Liver (tissue), 9 donors: ENCODE results near the gene TM4SF18. TPM values are rescaled to one million over a fixed set of nuclear protein-coding genes. Genes with fewer than 3 reads are reported as not detected.

Source experiments
- DNase-seq: peaks from one replicate; pipeline ENCODE4 v3.0.0-alpha.2; 2017; ENCODE audit warnings: low spot score
- H3K27ac ChIP-seq, 2 donors: one replicate each; pipeline ENCODE4 v1.7.0; 2013; ENCODE audit warnings: inconsistent platforms in 2 of 2, low read length in 2 of 2, control low read depth in 1 of 2, low read depth in 1 of 2, mild to moderate bottlenecking in 1 of 2
- H3K27me3 ChIP-seq, 4 donors: one replicate each; pipeline versions ENCODE4 v1.6.1 to v1.7.0; 2013; ENCODE audit warnings: low read length in 3 of 4, inconsistent platforms in 1 of 4, mild to moderate bottlenecking in 1 of 4, moderate library complexity in 1 of 4; ENCODE audit not compliant: control insufficient read depth in 4 of 4, insufficient read depth in 4 of 4
- H3K36me3 ChIP-seq, 4 donors: one replicate each; pipeline versions ENCODE4 v1.6.1 to v1.7.0; 2013; ENCODE audit warnings: low read length in 3 of 4, mild to moderate bottlenecking in 3 of 4, low read depth in 1 of 4, moderate library complexity in 1 of 4; ENCODE audit not compliant: control insufficient read depth in 4 of 4, insufficient read depth in 3 of 4
- H3K4me1 ChIP-seq, 4 donors: one replicate each; pipeline versions ENCODE4 v1.6.1 to v1.7.0; 2013; ENCODE audit warnings: low read length in 3 of 4, mild to moderate bottlenecking in 3 of 4, moderate library complexity in 1 of 4; ENCODE audit not compliant: control insufficient read depth in 4 of 4, insufficient read depth in 4 of 4
- H3K4me3 ChIP-seq, 3 donors: one replicate each; pipeline versions ENCODE4 v1.6.1 to v1.7.0; 2013; ENCODE audit warnings: low read length in 3 of 3, control low read depth in 1 of 3, low read depth in 1 of 3, mild to moderate bottlenecking in 1 of 3
- H3K9ac ChIP-seq, 2 donors: one replicate each; pipeline ENCODE4 v1.7.0; 2013; ENCODE audit warnings: low read length in 2 of 2, mild to moderate bottlenecking in 2 of 2, moderate library complexity in 2 of 2, control low read depth in 1 of 2, low read depth in 1 of 2
- H3K9me3 ChIP-seq, 4 donors: one replicate each; pipeline versions ENCODE4 v1.6.1 to v1.7.0; 2013; ENCODE audit warnings: low read length in 3 of 4; ENCODE audit not compliant: control insufficient read depth in 4 of 4
- EGR1 ChIP-seq, 2 donors: IDR thresholded peaks; 2 replicates each; pipeline ENCODE4 v1.6.1; 2016 to 2018; ENCODE audit warnings: antibody characterized with exemption in 2 of 2, low read depth in 2 of 2
- FOXA1 ChIP-seq: IDR thresholded peaks from 2 replicates; pipeline ENCODE4 v1.6.1; 2016; ENCODE audit warnings: antibody characterized with exemption
- FOXA2 ChIP-seq: IDR thresholded peaks from 2 replicates; pipeline ENCODE4 v1.6.1; 2016; ENCODE audit warnings: antibody characterized with exemption
- GABPA ChIP-seq, 2 donors: IDR thresholded peaks in 1 of 2; conservative IDR thresholded peaks in 1 of 2; 2 replicates each; pipeline ENCODE4 v1.6.1; 2016; ENCODE audit warnings: antibody characterized with exemption in 2 of 2, mild to moderate bottlenecking in 1 of 2, moderate library complexity in 1 of 2
- HNF4A ChIP-seq, 2 donors: conservative IDR thresholded peaks; 2 replicates each; pipeline ENCODE4 v1.6.1; 2016; ENCODE audit warnings: antibody characterized with exemption in 2 of 2, mild to moderate bottlenecking in 2 of 2
- HNF4G ChIP-seq: IDR thresholded peaks from 2 replicates; pipeline ENCODE4 v1.6.1; 2016; ENCODE audit warnings: antibody characterized with exemption
- JUND ChIP-seq, 2 donors: IDR thresholded peaks; 2 replicates each; pipeline ENCODE4 v1.6.1; 2016; ENCODE audit warnings: antibody characterized with exemption in 2 of 2
- NR2F2 ChIP-seq: IDR thresholded peaks from 2 replicates; pipeline ENCODE4 v1.6.1; 2016; ENCODE audit warnings: antibody characterized with exemption
- RAD21 ChIP-seq, 2 donors: IDR thresholded peaks; 2 replicates each; pipeline ENCODE4 v1.6.1; 2016; ENCODE audit warnings: antibody characterized with exemption in 2 of 2, mild to moderate bottlenecking in 2 of 2
- RXRA ChIP-seq, 2 donors: IDR thresholded peaks; 2 replicates each; pipeline ENCODE4 v1.6.1; 2017 to 2018; ENCODE audit warnings: antibody characterized with exemption in 2 of 2, mild to moderate bottlenecking in 1 of 2
- SP1 ChIP-seq: IDR thresholded peaks from 2 replicates; pipeline ENCODE4 v1.6.1; 2018; ENCODE audit warnings: antibody characterized with exemption, mild to moderate bottlenecking
- TAF1 ChIP-seq: conservative IDR thresholded peaks from 2 replicates; pipeline ENCODE4 v1.6.1; 2016; ENCODE audit warnings: antibody characterized with exemption, mild to moderate bottlenecking
- YY1 ChIP-seq: IDR thresholded peaks from 2 replicates; pipeline ENCODE4 v1.6.1; 2016; ENCODE audit warnings: antibody characterized with exemption, mild to moderate bottlenecking
- WGBS: extraction: QIAGEN DNeasy Blood & Tissue Kit; methylation state at CpG from one replicate; pipeline ENCODE4 v1.1.7; 2013; 5-methylcytosine and 5-hydroxymethylcytosine counted together
- polyA plus RNA-seq, 2 donors: library from polyadenylated mRNA; stranded (reverse) in 1 of 2; unstranded in 1 of 2; fragments of 200-250 nt in 1 of 2; fragments of >200 nt in 1 of 2; fragmentation: Nextera tagmentation in 1 of 2; extraction: Ambion mirVana in 1 of 2; gene quantifications; one replicate each; pipeline versions ENCODE4 v1.2.1 to v1.2.3, GENCODE V29; 2013 to 2015
- total RNA-seq, 2 donors: library from RNA; depleted of rRNA; stranded (reverse); fragments of >200 nt; gene quantifications; one replicate each; pipeline ENCODE4 v1.2.3, GENCODE V29; 2014
- TF ChIP-seq, protein P1 (sequence below): fragments of 150-350 bp; IDR thresholded peaks from 2 replicates; pipeline ENCODE4 v1.5.1; 2017; ENCODE audit warnings: improper control_type of control experiment, low read depth, low read length; ENCODE audit not compliant: missing input control
- TF ChIP-seq, protein P2 (sequence below): IDR thresholded peaks from 2 replicates; pipeline ENCODE4 v1.6.1; 2016; ENCODE audit warnings: antibody characterized with exemption
- TF ChIP-seq, protein P3 (sequence below): IDR thresholded peaks from 2 replicates; pipeline ENCODE4 v1.6.1; 2016; ENCODE audit warnings: antibody characterized with exemption
- TF ChIP-seq, protein P4 (sequence below): IDR thresholded peaks from 2 replicates; pipeline ENCODE4 v1.6.1; 2016; ENCODE audit warnings: antibody characterized with exemption
- donor health status: healthy.
- donor health status: healthy.
- donor health status: healthy.
- donor health status: healthy.
- donor health status: healthy.

TM4SF18 gene
- total and polyA plus RNA-seq, 4 donors: 4.9 to 12.6 (median 6.4) TPM

DNA sequence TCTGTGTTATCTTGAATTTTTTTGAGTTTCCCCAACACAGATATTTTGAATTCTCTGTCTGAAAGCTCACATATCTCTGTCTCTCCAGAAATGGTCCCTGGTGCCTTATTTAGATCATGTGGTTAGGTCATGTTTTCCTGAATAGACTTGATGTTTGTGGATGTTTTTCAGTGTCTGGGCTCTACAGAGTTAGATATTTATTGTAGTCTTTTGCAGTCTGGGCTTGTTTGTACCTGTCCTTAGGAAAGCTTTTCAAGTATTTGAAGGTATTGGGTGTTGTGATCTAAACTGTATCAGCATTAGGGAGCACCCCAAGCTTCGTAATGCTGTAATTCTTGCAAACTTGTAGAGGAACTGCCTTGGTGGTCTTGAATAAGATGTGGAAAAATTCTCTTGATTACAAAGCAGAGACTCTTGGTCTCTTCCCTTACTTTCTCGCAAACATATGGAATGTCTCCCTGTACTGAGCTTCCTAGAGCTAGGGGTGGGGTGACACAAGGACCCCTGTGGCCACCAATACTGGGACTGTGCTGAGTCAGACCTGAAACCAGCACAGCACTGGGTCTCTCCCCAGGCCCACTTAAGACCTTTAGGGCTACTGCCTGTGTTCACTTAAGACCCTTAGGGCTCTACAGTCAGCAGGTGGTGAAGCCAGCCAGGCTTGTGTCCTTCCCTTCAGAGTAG is 26.5 kb downstream of the TM4SF18 start (continued):
- TF ChIP-seq, protein P1, sequence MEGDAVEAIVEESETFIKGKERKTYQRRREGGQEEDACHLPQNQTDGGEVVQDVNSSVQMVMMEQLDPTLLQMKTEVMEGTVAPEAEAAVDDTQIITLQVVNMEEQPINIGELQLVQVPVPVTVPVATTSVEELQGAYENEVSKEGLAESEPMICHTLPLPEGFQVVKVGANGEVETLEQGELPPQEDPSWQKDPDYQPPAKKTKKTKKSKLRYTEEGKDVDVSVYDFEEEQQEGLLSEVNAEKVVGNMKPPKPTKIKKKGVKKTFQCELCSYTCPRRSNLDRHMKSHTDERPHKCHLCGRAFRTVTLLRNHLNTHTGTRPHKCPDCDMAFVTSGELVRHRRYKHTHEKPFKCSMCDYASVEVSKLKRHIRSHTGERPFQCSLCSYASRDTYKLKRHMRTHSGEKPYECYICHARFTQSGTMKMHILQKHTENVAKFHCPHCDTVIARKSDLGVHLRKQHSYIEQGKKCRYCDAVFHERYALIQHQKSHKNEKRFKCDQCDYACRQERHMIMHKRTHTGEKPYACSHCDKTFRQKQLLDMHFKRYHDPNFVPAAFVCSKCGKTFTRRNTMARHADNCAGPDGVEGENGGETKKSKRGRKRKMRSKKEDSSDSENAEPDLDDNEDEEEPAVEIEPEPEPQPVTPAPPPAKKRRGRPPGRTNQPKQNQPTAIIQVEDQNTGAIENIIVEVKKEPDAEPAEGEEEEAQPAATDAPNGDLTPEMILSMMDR: no peak
- TF ChIP-seq, protein P2, sequence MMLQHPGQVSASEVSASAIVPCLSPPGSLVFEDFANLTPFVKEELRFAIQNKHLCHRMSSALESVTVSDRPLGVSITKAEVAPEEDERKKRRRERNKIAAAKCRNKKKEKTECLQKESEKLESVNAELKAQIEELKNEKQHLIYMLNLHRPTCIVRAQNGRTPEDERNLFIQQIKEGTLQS: no peak
- no peak for TF ChIP-seq TAF1
- no peak for TF ChIP-seq GABPA (IDR thresholded peaks at IDR 0.05 in 1 of 2, conservative IDR thresholded peaks at IDR 0.05 in 1 of 2)
- no peak for TF ChIP-seq NR2F2

DNA sequence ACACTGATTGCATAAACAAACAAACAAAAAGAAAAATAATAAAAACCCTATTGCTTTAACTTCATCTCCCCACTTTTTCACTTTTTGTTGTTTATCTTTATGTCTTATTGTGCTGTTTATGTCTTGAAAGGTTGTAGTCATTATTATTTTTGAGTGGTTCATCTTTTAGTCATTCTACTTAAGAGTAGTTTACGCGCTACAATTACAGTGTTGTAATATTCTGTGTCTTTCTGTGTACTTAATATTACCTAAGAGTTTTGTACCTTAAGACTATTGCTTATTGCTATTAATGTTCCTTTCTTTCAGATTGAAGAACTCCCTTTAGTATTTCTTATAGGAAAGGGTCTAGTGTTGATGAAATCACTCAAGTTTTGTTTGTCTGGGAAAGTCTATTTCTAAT is 28.1 kb downstream of the TM4SF18 start:
- DNase-seq: no peak
- no peaks in the 10 kb centered on the region for H3K4me1 ChIP-seq
- no peaks in the 10 kb centered on the region for H3K27me3 ChIP-seq
- no peak overlapping the region for H3K9ac ChIP-seq
- WGBS: 98% methylated on average over 2 of the region's 2 CpGs
- H3K9me3 ChIP-seq: no peaks in the 10 kb centered on the region
- H3K27ac ChIP-seq: no peak overlapping the region
- TF ChIP-seq EGR1 (IDR thresholded peaks at IDR 0.05; ENCODE audit: low read depth in 2 of 2): no peak
- TF ChIP-seq, protein P3, sequence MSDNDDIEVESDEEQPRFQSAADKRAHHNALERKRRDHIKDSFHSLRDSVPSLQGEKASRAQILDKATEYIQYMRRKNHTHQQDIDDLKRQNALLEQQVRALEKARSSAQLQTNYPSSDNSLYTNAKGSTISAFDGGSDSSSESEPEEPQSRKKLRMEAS: no peak
- TF ChIP-seq FOXA2: no peak
- TF ChIP-seq JUND (IDR thresholded peaks at IDR 0.05): no peak
- TF ChIP-seq FOXA1: no peak
- H3K36me3 ChIP-seq: no peaks in the 10 kb centered on the region
- H3K4me3 ChIP-seq: no peak overlapping the region

DNA sequence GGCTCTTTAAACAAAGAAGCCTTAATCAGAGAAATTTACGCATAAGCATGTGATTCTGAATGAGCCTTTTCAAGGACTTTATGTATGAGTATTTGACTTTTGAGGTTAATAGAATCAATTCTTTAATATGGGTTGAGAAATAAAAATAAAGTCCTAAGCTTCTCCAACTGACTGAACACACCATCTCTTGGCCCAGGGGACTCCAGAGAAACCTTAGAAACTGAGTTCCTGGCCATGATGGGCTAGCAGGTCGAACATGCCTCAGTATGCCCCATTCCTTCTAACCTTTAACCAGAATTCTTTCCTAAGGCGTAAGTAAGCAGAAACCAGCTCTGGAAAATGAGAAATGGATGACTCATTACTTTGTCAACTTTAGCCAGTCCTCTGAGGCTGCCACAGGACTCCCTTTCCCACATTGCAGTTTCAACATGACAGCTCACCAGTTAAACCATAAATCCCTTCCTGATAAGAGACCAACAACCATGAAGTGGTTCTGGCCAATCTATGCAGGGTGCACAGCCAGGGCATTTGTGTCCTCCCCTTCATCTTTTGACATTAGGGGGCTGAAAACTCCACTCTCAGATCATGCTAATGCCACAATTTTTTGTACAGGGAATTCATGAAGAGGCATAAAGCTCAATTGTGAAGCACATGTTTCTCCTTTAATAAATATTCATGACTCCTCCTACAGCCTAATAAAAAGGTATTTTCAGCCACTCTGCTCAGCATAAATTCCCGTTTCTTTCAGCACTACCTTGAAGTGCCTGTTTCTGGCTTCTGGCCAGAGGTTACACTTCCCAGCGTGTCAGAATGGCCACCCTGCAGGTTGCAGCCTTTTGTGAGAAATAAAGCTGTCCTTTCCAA is 33.3 kb downstream of the TM4SF18 start:
- H3K27me3 ChIP-seq: no peaks in the 10 kb centered on the region
- TF ChIP-seq HNF4A (conservative IDR thresholded peaks at IDR 0.05) (peak; percentile 46 to 72), GABPA (IDR thresholded peaks at IDR 0.05 in 1 of 2, conservative IDR thresholded peaks at IDR 0.05 in 1 of 2) (no peak), YY1 (peak; percentile 87), RXRA (IDR thresholded peaks at IDR 0.05) (peak; percentile 55 to 79), JUND (IDR thresholded peaks at IDR 0.05) (peak; percentile 93 to 98), SP1 (peak; percentile 90), NR2F2 (no peak), RAD21 (IDR thresholded peaks at IDR 0.05) (peak in 1 of 2 donors; percentile 25), HNF4G (no peak), FOXA2 (peak; percentile 34), TAF1 (no peak), EGR1 (IDR thresholded peaks at IDR 0.05; ENCODE audit: low read depth in 2 of 2) (no peak), FOXA1 (peak; percentile 22)
- TF ChIP-seq, protein P4, sequence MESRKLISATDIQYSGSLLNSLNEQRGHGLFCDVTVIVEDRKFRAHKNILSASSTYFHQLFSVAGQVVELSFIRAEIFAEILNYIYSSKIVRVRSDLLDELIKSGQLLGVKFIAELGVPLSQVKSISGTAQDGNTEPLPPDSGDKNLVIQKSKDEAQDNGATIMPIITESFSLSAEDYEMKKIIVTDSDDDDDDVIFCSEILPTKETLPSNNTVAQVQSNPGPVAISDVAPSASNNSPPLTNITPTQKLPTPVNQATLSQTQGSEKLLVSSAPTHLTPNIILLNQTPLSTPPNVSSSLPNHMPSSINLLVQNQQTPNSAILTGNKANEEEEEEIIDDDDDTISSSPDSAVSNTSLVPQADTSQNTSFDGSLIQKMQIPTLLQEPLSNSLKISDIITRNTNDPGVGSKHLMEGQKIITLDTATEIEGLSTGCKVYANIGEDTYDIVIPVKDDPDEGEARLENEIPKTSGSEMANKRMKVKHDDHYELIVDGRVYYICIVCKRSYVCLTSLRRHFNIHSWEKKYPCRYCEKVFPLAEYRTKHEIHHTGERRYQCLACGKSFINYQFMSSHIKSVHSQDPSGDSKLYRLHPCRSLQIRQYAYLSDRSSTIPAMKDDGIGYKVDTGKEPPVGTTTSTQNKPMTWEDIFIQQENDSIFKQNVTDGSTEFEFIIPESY: peak; percentile 53
- TF ChIP-seq, protein P2: peak; percentile 60
- TF ChIP-seq, protein P3: peak; percentile 11
- TF ChIP-seq, protein P1: no peak

More for the DNA sequence above, 33.3 kb downstream of the TM4SF18 start:
- Histone ChIP-seq H3K9ac (no peak overlapping the region), H3K9me3 (no peaks in the 10 kb centered on the region), H3K4me3 (no peak overlapping the region), H3K4me1 (peaks cover 0 to 16% (median 2%) of the 10 kb centered on the region in 4 donors), H3K36me3 (no peaks in the 10 kb centered on the region), H3K27ac (peak overlapping the region; percentile 17 to 45)
- 45% methylated on average over 5 of the region's 5 CpGs for WGBS
- DNase-seq: no peak
